GM18909 (cell line): Measurements from ENCODE around the gene CIAO1.
A peak's percentile ranks its signal among the peaks of the same experiment; 100 is the strongest.

Experiments
- ATAC-seq: cut with Tn5 transposase; IDR thresholded peaks from one replicate; pipeline ENCODE4 v1.9.1; 2021; ENCODE audit warnings: mild to moderate bottlenecking; ENCODE audit not compliant: unreplicated experiment, poor library complexity

CIAO1 gene

GRCh38 chr2:96320728-96321622 lies 55.0 kb downstream of the CIAO1 start:
- ATAC-seq: peak; percentile 34
